Breast epithelium (tissue), 3 donors: Measurements from ENCODE around the gene HMGCS2.

Experiments
- POLR2AphosphoS5 ChIP-seq, 3 donors: sonication (generic); formaldehyde crosslinking; IDR thresholded peaks; one replicate each; pipeline ENCODE4 v1.6.1; 2017; ENCODE audit warnings: antibody characterized with exemption in 3 of 3
- TF ChIP-seq, protein P1 (sequence below), 3 donors: fragments of 450-650 bp; IDR thresholded peaks; one replicate each; pipeline ENCODE4 v1.5.1; 2016 to 2017; ENCODE audit warnings: antibody characterized with exemption in 3 of 3, mild to moderate bottlenecking in 3 of 3, moderate library complexity in 3 of 3

DNA sequence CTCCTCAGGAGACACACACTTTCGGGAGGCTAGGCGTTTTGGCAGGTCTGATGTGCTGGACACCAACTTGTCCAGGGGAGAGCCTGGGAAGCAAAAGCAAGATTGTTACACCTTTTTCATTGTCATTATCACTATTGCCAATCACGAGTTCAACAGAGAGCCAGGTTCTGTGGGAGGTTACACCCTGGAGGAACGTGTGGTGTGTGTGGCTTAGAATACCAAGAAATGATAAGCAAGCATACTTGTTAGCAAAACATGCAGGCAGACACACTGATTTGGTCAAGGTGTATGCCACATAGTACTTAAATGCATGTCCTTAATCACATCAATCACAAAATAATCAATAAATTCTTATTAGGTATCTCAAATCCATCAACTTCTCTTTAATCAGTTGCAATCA lies 16.1 kb downstream of the HMGCS2 start:
- TF ChIP-seq, protein P1, sequence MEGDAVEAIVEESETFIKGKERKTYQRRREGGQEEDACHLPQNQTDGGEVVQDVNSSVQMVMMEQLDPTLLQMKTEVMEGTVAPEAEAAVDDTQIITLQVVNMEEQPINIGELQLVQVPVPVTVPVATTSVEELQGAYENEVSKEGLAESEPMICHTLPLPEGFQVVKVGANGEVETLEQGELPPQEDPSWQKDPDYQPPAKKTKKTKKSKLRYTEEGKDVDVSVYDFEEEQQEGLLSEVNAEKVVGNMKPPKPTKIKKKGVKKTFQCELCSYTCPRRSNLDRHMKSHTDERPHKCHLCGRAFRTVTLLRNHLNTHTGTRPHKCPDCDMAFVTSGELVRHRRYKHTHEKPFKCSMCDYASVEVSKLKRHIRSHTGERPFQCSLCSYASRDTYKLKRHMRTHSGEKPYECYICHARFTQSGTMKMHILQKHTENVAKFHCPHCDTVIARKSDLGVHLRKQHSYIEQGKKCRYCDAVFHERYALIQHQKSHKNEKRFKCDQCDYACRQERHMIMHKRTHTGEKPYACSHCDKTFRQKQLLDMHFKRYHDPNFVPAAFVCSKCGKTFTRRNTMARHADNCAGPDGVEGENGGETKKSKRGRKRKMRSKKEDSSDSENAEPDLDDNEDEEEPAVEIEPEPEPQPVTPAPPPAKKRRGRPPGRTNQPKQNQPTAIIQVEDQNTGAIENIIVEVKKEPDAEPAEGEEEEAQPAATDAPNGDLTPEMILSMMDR (IDR thresholded peaks at IDR 0.05), result no peak
- no peak for TF ChIP-seq POLR2AphosphoS5 (IDR thresholded peaks at IDR 0.05)
